Gastrocnemius medialis (tissue), 4 donors: ENCODE data around the gene ALK. TPM values are rescaled to one million over a fixed set of nuclear protein-coding genes. Genes with fewer than 3 reads are reported as not detected.

Experiments
- ATAC-seq, 2 donors: fragments of 150-250 bp; one replicate each; pipeline ENCODE4 v1.9.1; 2016
- DNase-seq, 2 donors: peaks; one replicate each; pipeline ENCODE4 v3.0.0-alpha.2; 2019
- H3K27ac ChIP-seq, 4 donors: fragments of 200-600 bp; sonication (generic); 1 replicate in 1 of 4; 2 replicates in 3 of 4; pipeline ENCODE4 v1.5.1; 2016 to 2018; ENCODE audit warnings: mild to moderate bottlenecking in 2 of 4, moderate library complexity in 1 of 4
- H3K27me3 ChIP-seq, 3 donors: fragments of 200-600 bp; sonication (generic) in 2 of 3; 1 replicate in 1 of 3; 2 replicates in 2 of 3; pipeline versions ENCODE4 v1.5.1 to v1.6.0; 2016 to 2019; ENCODE audit warnings: mild to moderate bottlenecking in 1 of 3, moderate library complexity in 1 of 3
- H3K36me3 ChIP-seq, 2 donors: fragments of 200-600 bp; sonication (generic) in 1 of 2; one replicate each; pipeline ENCODE4 v1.5.1; 2017 to 2018
- H3K4me1 ChIP-seq, 2 donors: fragments of 200-600 bp; sonication (generic) in 1 of 2; one replicate each; pipeline ENCODE4 v1.5.1; 2016 to 2017; ENCODE audit warnings: mild to moderate bottlenecking in 2 of 2
- H3K4me3 ChIP-seq, 4 donors: fragments of 200-600 bp; sonication (generic) in 3 of 4; 1 replicate in 1 of 4; 2 replicates in 3 of 4; pipeline ENCODE4 v1.5.1; 2016 to 2019; ENCODE audit warnings: mild to moderate bottlenecking in 2 of 4
- H3K9me3 ChIP-seq, 3 donors: fragments of 200-600 bp; sonication (generic) in 2 of 3; 1 replicate in 1 of 3; 2 replicates in 2 of 3; pipeline ENCODE4 v1.5.1; 2016 to 2019
- CTCF ChIP-seq, 5 experiments: fragments of 450-650 bp in 3 of 5; fragments of 200-600 bp in 2 of 5; sonication (generic) in 2 of 5; IDR thresholded peaks in 4 of 5; conservative IDR thresholded peaks in 1 of 5; 1 replicate in 4 of 5; 2 replicates in 1 of 5; pipeline ENCODE4 v1.5.1; 2016 to 2019; ENCODE audit warnings: antibody characterized with exemption in 5 of 5, mild to moderate bottlenecking in 3 of 5, moderate library complexity in 3 of 5
- POLR2A ChIP-seq, 2 donors: fragments of 450-650 bp; IDR thresholded peaks; one replicate each; pipeline ENCODE4 v1.6.1; 2017; ENCODE audit warnings: antibody characterized with exemption in 2 of 2, mild to moderate bottlenecking in 2 of 2, moderate library complexity in 2 of 2
- in situ Hi-C, 4 donors: fragments of 200-750 bp; cut with MboI; loops; one replicate each; pipeline versions ENCODE4 v1.15.0 to v1.8.0; 2017; ENCODE audit warnings: low sequenced_read_pairs in 4 of 4
- intact Hi-C: fragments of 100-400 bp; cut with DNase I; formaldehyde crosslinking; loops from one replicate; pipeline ENCODE4 v1.15.1; 2023; ENCODE audit warnings: low total_unique reads
- total RNA-seq, 4 donors: library from RNA; depleted of rRNA; stranded (reverse); fragments of >200 nt; gene quantifications; one replicate each; pipeline versions ENCODE4 v1.1.0 to v1.2.3, GENCODE V29; 2016

Gene ALK
- total RNA-seq, 4 donors from 2014 or later, result not detected

- Histone ChIP-seq H3K4me3 (no peak overlapping the region), H3K9me3 (no peaks in the 10 kb centered on the region), H3K4me1 (no peaks in the 10 kb centered on the region), H3K27me3 (peaks cover 0 to 5% (median 0%) of the 10 kb centered on the region in 3 donors), H3K36me3 (no peaks in the 10 kb centered on the region), H3K27ac (no peak overlapping the region)
- in situ Hi-C loops (no loop called here), intact Hi-C loops (no loop called here)
- TF ChIP-seq POLR2A (IDR thresholded peaks at IDR 0.05) (no peak), CTCF (IDR thresholded peaks at IDR 0.05 in 4 of 5, conservative IDR thresholded peaks at IDR 0.05 in 1 of 5) (no peak)
- DNase-seq (no peak), ATAC-seq (peak in 1 of 2 donors; percentile 14)
Measured at GRCh38 chr2:29242621-29243375, 678.6 kb downstream of the ALK start.

- ATAC-seq, result no peak
- in situ Hi-C loops, result no loop called here
Measured at GRCh38 chr2:29241955-29242565, 679.3 kb downstream of the ALK start.

GRCh38 chr2:29241341-29241740, 680.0 kb downstream of the ALK start:
- H3K4me1 ChIP-seq, result no peaks in the 10 kb centered on the region
- no peak overlapping the region for H3K27ac ChIP-seq
- in situ Hi-C loops (no loop called here), intact Hi-C loops (no loop called here)
- ATAC-seq, result no peak
- H3K36me3 ChIP-seq, result no peaks in the 10 kb centered on the region
- no peaks in the 10 kb centered on the region for H3K9me3 ChIP-seq
- TF ChIP-seq CTCF (IDR thresholded peaks at IDR 0.05 in 4 of 5, conservative IDR thresholded peaks at IDR 0.05 in 1 of 5) (no peak), POLR2A (IDR thresholded peaks at IDR 0.05) (no peak)
- no peak overlapping the region for H3K4me3 ChIP-seq
- H3K27me3 ChIP-seq, result peaks cover 0 to 5% (median 0%) of the 10 kb centered on the region in 3 donors
- no peak for DNase-seq

More at GRCh38 chr2:29241955-29242565, 679.3 kb downstream of the ALK start:
- no peaks in the 10 kb centered on the region for H3K9me3 ChIP-seq
- no peaks in the 10 kb centered on the region for H3K4me1 ChIP-seq
- peaks cover 0 to 5% (median 0%) of the 10 kb centered on the region in 3 donors for H3K27me3 ChIP-seq
- intact Hi-C loops, result no loop called here
- no peak for DNase-seq
- H3K27ac ChIP-seq, result no peak overlapping the region
- no peak overlapping the region for H3K4me3 ChIP-seq
- TF ChIP-seq CTCF (IDR thresholded peaks at IDR 0.05 in 4 of 5, conservative IDR thresholded peaks at IDR 0.05 in 1 of 5) (no peak), POLR2A (IDR thresholded peaks at IDR 0.05) (no peak)
- H3K36me3 ChIP-seq, result no peaks in the 10 kb centered on the region

GRCh38 chr2:29240601-29241000, 680.8 kb downstream of the ALK start:
- peaks cover 0 to 5% (median 0%) of the 10 kb centered on the region in 3 donors for H3K27me3 ChIP-seq
- no peaks in the 10 kb centered on the region for H3K9me3 ChIP-seq
- no peaks in the 10 kb centered on the region for H3K4me1 ChIP-seq
- H3K27ac ChIP-seq, result no peak overlapping the region
- H3K36me3 ChIP-seq, result no peaks in the 10 kb centered on the region
- intact Hi-C loops, result no loop called here
- TF ChIP-seq CTCF (IDR thresholded peaks at IDR 0.05 in 4 of 5, conservative IDR thresholded peaks at IDR 0.05 in 1 of 5), result no peak
- TF ChIP-seq POLR2A (IDR thresholded peaks at IDR 0.05), result no peak
- in situ Hi-C loops, result no loop called here
- no peak overlapping the region for H3K4me3 ChIP-seq
- ATAC-seq, result no peak
- peak in 1 of 2 donors; percentile 1 for DNase-seq
